HepG2 (cell line): ENCODE measurements around the gene PPP1R3C. TPM values are rescaled to one million over a fixed set of nuclear protein-coding genes. Genes with fewer than 3 reads are reported as not detected.
A peak's percentile ranks its signal among the peaks of the same experiment; 100 is the strongest.

Experiments
- ASH2L ChIP-seq: fragments of 300-600, 200-600 bp; sonication (generic); IDR thresholded peaks from 2 replicates; pipeline ENCODE4 v1.7.0; 2017; ENCODE audit warnings: low read depth, mild to moderate bottlenecking, moderate library complexity, mixed read lengths, low read length; ENCODE audit not compliant: insufficient read length
- BCL3 ChIP-seq: sonication (generic); formaldehyde crosslinking; IDR thresholded peaks from 2 replicates; pipeline ENCODE4 v1.5.1; 2020; ENCODE audit warnings: mild to moderate bottlenecking, missing genetic modification reagents, moderate library complexity
- BRCA1 ChIP-seq: sonication (generic); formaldehyde crosslinking; IDR thresholded peaks from 2 replicates; pipeline ENCODE4 v1.4.0; 2020; ENCODE audit warnings: missing genetic modification reagents
- CEBPG ChIP-seq: IDR thresholded peaks from 2 replicates; pipeline ENCODE4 v1.6.1; 2016
- E2F2 ChIP-seq: sonication (generic); formaldehyde crosslinking; IDR thresholded peaks from 2 replicates; pipeline ENCODE4 v1.4.0; 2020; ENCODE audit warnings: missing genetic modification reagents, borderline replicate concordance
- EEA1 ChIP-seq: sonication (generic); formaldehyde crosslinking; IDR thresholded peaks from 2 replicates; pipeline ENCODE4 v1.5.1; 2020; ENCODE audit warnings: mild to moderate bottlenecking, missing genetic modification reagents, borderline replicate concordance
- FOSL1 ChIP-seq: sonication (generic); formaldehyde crosslinking; IDR thresholded peaks from 2 replicates; pipeline ENCODE4 v1.9.0; 2021; ENCODE audit warnings: missing genetic modification reagents, borderline replicate concordance
- HDAC1 ChIP-seq: sonication (generic); formaldehyde crosslinking; IDR thresholded peaks from 2 replicates; pipeline ENCODE4 v1.5.1; 2020; ENCODE audit warnings: mild to moderate bottlenecking, missing genetic modification reagents
- JARID2 ChIP-seq: sonication (generic); formaldehyde crosslinking; IDR thresholded peaks from 2 replicates; pipeline ENCODE4 v1.8.1; 2023; ENCODE audit warnings: missing genetic modification reagents, inconsistent platforms; ENCODE audit not compliant: insufficient replicate concordance
- KAT8 ChIP-seq: IDR thresholded peaks from 2 replicates; pipeline ENCODE4 v1.6.1; 2016; ENCODE audit warnings: missing genetic modification reagents, missing compliant biosample characterization
- KLF11 ChIP-seq: IDR thresholded peaks from 2 replicates; pipeline ENCODE4 v1.6.1; 2016; ENCODE audit warnings: missing compliant biosample characterization
- MAZ ChIP-seq, 2 experiments: sonication (generic) in 1 of 2; formaldehyde crosslinking in 1 of 2; IDR thresholded peaks; 2 replicates each; pipeline versions ENCODE4 v1.5.0 to v1.6.1; 2012 to 2020; ENCODE audit warnings: low read depth in 2 of 2, mild to moderate bottlenecking in 2 of 2, borderline replicate concordance in 1 of 2, improper control_type of control experiment in 1 of 2, low read length in 1 of 2, missing genetic modification reagents in 1 of 2, moderate library complexity in 1 of 2
- NCOA1 ChIP-seq: sonication (generic); formaldehyde crosslinking; IDR thresholded peaks from 2 replicates; pipeline ENCODE4 v1.9.0; 2021; ENCODE audit warnings: missing genetic modification reagents
- NKX3-1 ChIP-seq: sonication (generic); formaldehyde crosslinking; IDR thresholded peaks from 2 replicates; pipeline ENCODE4 v1.5.0; 2020; ENCODE audit warnings: missing genetic modification reagents
- SUZ12 ChIP-seq: fragments of 150-350 bp; IDR thresholded peaks from 2 replicates; pipeline ENCODE4 v1.6.1; 2014; ENCODE audit warnings: low read depth, low read length
- TOE1 ChIP-seq: sonication (generic); formaldehyde crosslinking; IDR thresholded peaks from 2 replicates; pipeline ENCODE4 v1.4.0; 2020; ENCODE audit warnings: mild to moderate bottlenecking, missing genetic modification reagents
- TSC22D2 ChIP-seq: sonication (generic); formaldehyde crosslinking; IDR thresholded peaks from 2 replicates; pipeline ENCODE4 v1.5.1; 2020; ENCODE audit warnings: missing genetic modification reagents, mild to moderate bottlenecking, borderline replicate concordance
- ZFP90 ChIP-seq: sonication (generic); formaldehyde crosslinking; IDR thresholded peaks from 2 replicates; pipeline ENCODE4 v1.8.0; 2022; ENCODE audit warnings: missing genetic modification reagents, mild to moderate bottlenecking, inconsistent platforms, borderline replicate concordance
- ZKSCAN1 ChIP-seq: fragments of 150-350 bp; IDR thresholded peaks from 2 replicates; pipeline ENCODE4 v1.6.1; 2014; ENCODE audit warnings: low read length
- ZNF121 ChIP-seq: sonication (generic); formaldehyde crosslinking; IDR thresholded peaks from 2 replicates; pipeline ENCODE4 v1.5.0; 2020; ENCODE audit warnings: mild to moderate bottlenecking, missing genetic modification reagents
- ZNF552 ChIP-seq: sonication (generic); formaldehyde crosslinking; IDR thresholded peaks from 2 replicates; pipeline ENCODE4 v1.9.0; 2022; ENCODE audit warnings: missing genetic modification reagents, mild to moderate bottlenecking, borderline replicate concordance
- ZNF572 ChIP-seq: sonication (generic); formaldehyde crosslinking; IDR thresholded peaks from 2 replicates; pipeline ENCODE4 v1.5.1; 2020; ENCODE audit warnings: mild to moderate bottlenecking, missing genetic modification reagents
- ZNF670 ChIP-seq: sonication (generic); formaldehyde crosslinking; IDR thresholded peaks from 2 replicates; pipeline ENCODE4 v1.8.0; 2022; ENCODE audit warnings: mild to moderate bottlenecking, missing genetic modification reagents, borderline replicate concordance
- ZNF782 ChIP-seq: sonication (generic); formaldehyde crosslinking; IDR thresholded peaks from 2 replicates; pipeline ENCODE4 v1.4.0; 2020; ENCODE audit warnings: missing genetic modification reagents, mild to moderate bottlenecking, borderline replicate concordance
- polyA plus RNA-seq, 8 experiments: library from polyadenylated mRNA; depleted of rRNA in 3 of 8; stranded (reverse) in 7 of 8; unstranded in 1 of 8; fragments of >200 nt; fragmentation: Illumina TruSeq in 4 of 8; extraction: Trizol in 4 of 8; gene quantifications; 2 replicates each; pipeline versions ENCODE4 v1.2.1 to v1.2.3, GENCODE V29; 2011 to 2016; ENCODE audit warnings: low read depth in 4 of 8, missing spikeins in 1 of 8, mixed read lengths in 1 of 8; ENCODE audit not compliant: insufficient read depth in 1 of 8
- total RNA-seq, 5 experiments: library from RNA; depleted of rRNA; stranded (reverse); fragments of >200 nt; fragmentation: Illumina TruSeq; extraction: Trizol; gene quantifications; 2 replicates each; pipeline ENCODE4 v1.2.3, GENCODE V29; 2016; ENCODE audit warnings: low read depth in 1 of 5

PPP1R3C gene
- total and polyA plus RNA-seq, 2 of the 13 experiments (the other 11 are each of a cell fraction or from before 2014, with no cell fraction given): 13.3 to 14.8 TPM

- peak; percentile 96 for TF ChIP-seq BCL3
- TF ChIP-seq HDAC1 (CRISPR knock-in tag): peak; percentile 96
- peak; percentile 97 for TF ChIP-seq NKX3-1 (CRISPR knock-in tag)
- peak; percentile 96 for TF ChIP-seq ZNF670 (CRISPR knock-in tag)
- TF ChIP-seq CEBPG (CRISPR knock-in tag): peak; percentile 39; the same call in 1 of the 2 replicates
- peak; percentile 54; the same call in 1 of the 2 replicates for TF ChIP-seq ZNF121 (CRISPR knock-in tag)
- peak; percentile 90 for TF ChIP-seq KAT8 (CRISPR knock-in tag)
- TF ChIP-seq NCOA1 (CRISPR knock-in tag): peak; percentile 94; the same call in 1 of the 2 replicates
- peak; percentile 90; the same call in 1 of the 2 replicates for TF ChIP-seq ZNF782 (CRISPR knock-in tag)
- TF ChIP-seq ZNF552 (CRISPR knock-in tag): peak; percentile 87
- TF ChIP-seq E2F2 (CRISPR knock-in tag): peak; percentile 73; the same call in 1 of the 2 replicates
- TF ChIP-seq KLF11 (CRISPR knock-in tag): peak; percentile 99
- peak; percentile 90 for TF ChIP-seq TSC22D2 (CRISPR knock-in tag)
- peak; percentile 99 for TF ChIP-seq BRCA1 (CRISPR knock-in tag)
- peak; percentile 86; the same call in 1 of the 2 replicates for TF ChIP-seq EEA1 (CRISPR knock-in tag)
- 0 out of 2 replicates have a peak, but pooled peaks have one; percentile 27 for TF ChIP-seq FOSL1 (CRISPR knock-in tag)
- TF ChIP-seq ZKSCAN1: no peak
- peak; percentile 90 for TF ChIP-seq ASH2L
- TF ChIP-seq ZNF572 (CRISPR knock-in tag): peak; percentile 52; the same call in 1 of the 2 replicates
- TF ChIP-seq SUZ12: no peak
- TF ChIP-seq TOE1 (CRISPR knock-in tag): 0 out of 2 replicates have a peak, but pooled peaks have one; percentile 35
- TF ChIP-seq JARID2 (CRISPR knock-in tag): peak; percentile 71
- TF ChIP-seq ZFP90: peak; percentile 97; the same call in 1 of the 2 replicates
- TF ChIP-seq MAZ (IDR thresholded peaks at IDR 0.05; ENCODE audit: borderline replicate concordance, low read depth, low read length): peak; percentile 48; the same call in 1 of the 2 replicates
- peak; percentile 96 for TF ChIP-seq MAZ (CRISPR knock-in tag; IDR thresholded peaks at IDR 0.05; ENCODE audit: low read depth)
Observed at GRCh38 chr10:91632671-91633550, at the start of gene PPP1R3C (continued).
